NB4 (cell line): ENCODE data around the gene ABHD11.

ENCODE experiments used
- CTCF ChIP-seq: IDR thresholded peaks from one replicate; pipeline ENCODE4 v1.5.1; 2012; ENCODE audit warnings: low read depth, low read length
- MAX ChIP-seq: IDR thresholded peaks from 2 replicates; pipeline ENCODE4 v1.6.1; 2011; ENCODE audit warnings: low read depth, low read length
- POLR2A ChIP-seq: IDR thresholded peaks from 2 replicates; pipeline ENCODE4 v1.6.1; 2011; ENCODE audit warnings: mild to moderate bottlenecking; ENCODE audit not compliant: insufficient read length; ENCODE audit errors: extremely low read depth

- no peak for TF ChIP-seq CTCF
- TF ChIP-seq POLR2A = no peak
- TF ChIP-seq MAX = no peak
Measured at GRCh38 chr7:73721377-73721817, 17.2 kb downstream of the ABHD11 start.
